Small intestine (tissue), 7 donors: ENCODE measurements around the gene SMARCD2. TPM values are rescaled to one million over a fixed set of nuclear protein-coding genes. Genes with fewer than 3 reads are reported as not detected.

ENCODE experiments used
- DNase-seq, 2 donors: peaks; one replicate each; pipeline versions ENCODE4 v3.0.0 to v3.0.0-alpha.2; 2013
- FAIRE-seq: peaks from 2 replicates; lab custom pipeline; 2012; peaks lifted over from hg19 to GRCh38; lab: Jason Lieb, UNC
- H3K27ac ChIP-seq, 3 donors: one replicate each; pipeline ENCODE4 v1.5.1; 2013; ENCODE audit warnings: low read length in 2 of 3, mild to moderate bottlenecking in 2 of 3, control low read depth in 1 of 3, inconsistent platforms in 1 of 3, low read depth in 1 of 3, moderate library complexity in 1 of 3
- H3K27me3 ChIP-seq, 3 donors: one replicate each; pipeline ENCODE4 v1.6.1; 2013; ENCODE audit warnings: low read length in 3 of 3, inconsistent platforms in 1 of 3; ENCODE audit not compliant: control insufficient read depth in 3 of 3, insufficient read depth in 3 of 3
- H3K36me3 ChIP-seq, 3 donors: one replicate each; pipeline ENCODE4 v1.6.1; 2013; ENCODE audit warnings: low read length in 3 of 3, inconsistent platforms in 1 of 3, low read depth in 1 of 3, mild to moderate bottlenecking in 1 of 3, moderate library complexity in 1 of 3; ENCODE audit not compliant: control insufficient read depth in 3 of 3, insufficient read depth in 2 of 3
- H3K4me1 ChIP-seq, 3 donors: one replicate each; pipeline ENCODE4 v1.6.1; 2013; ENCODE audit warnings: low read length in 2 of 3, inconsistent platforms in 1 of 3, low read depth in 1 of 3, mild to moderate bottlenecking in 1 of 3, moderate library complexity in 1 of 3; ENCODE audit not compliant: control insufficient read depth in 3 of 3, insufficient read depth in 2 of 3
- H3K4me3 ChIP-seq, 3 donors: one replicate each; pipeline ENCODE4 v1.5.1; 2013; ENCODE audit warnings: low read length in 3 of 3, control low read depth in 1 of 3, inconsistent platforms in 1 of 3, low read depth in 1 of 3, mild to moderate bottlenecking in 1 of 3, moderate library complexity in 1 of 3
- H3K9me3 ChIP-seq, 2 donors: one replicate each; pipeline ENCODE4 v1.6.1; 2013; ENCODE audit warnings: low read depth in 1 of 2, low read length in 1 of 2; ENCODE audit not compliant: control insufficient read depth in 2 of 2, insufficient read depth in 1 of 2
- WGBS, 3 donors: extraction: QIAGEN DNeasy Blood & Tissue Kit; methylation state at CpG; one replicate each; pipeline ENCODE4 v1.1.7; 2013; 5-methylcytosine and 5-hydroxymethylcytosine counted together
- polyA plus RNA-seq, 4 donors: library from polyadenylated mRNA; stranded (reverse) in 3 of 4; unstranded in 1 of 4; fragments of 200-250 nt in 3 of 4; fragments of 120-200 nt in 1 of 4; gene quantifications; one replicate each; pipeline versions ENCODE4 v1.2.1 to v1.2.3, GENCODE V29; 2013
- donor health status: healthy with polysubstance abuse.
- donor health status: control.
- donor health status: control.
- donor health status: Bipolar disorder and iron deficiency.
- donor health status: healthy.

SMARCD2 gene
- polyA plus RNA-seq, 4 donors, result 44.0 to 95.3 (median 60.8) TPM

DNA sequence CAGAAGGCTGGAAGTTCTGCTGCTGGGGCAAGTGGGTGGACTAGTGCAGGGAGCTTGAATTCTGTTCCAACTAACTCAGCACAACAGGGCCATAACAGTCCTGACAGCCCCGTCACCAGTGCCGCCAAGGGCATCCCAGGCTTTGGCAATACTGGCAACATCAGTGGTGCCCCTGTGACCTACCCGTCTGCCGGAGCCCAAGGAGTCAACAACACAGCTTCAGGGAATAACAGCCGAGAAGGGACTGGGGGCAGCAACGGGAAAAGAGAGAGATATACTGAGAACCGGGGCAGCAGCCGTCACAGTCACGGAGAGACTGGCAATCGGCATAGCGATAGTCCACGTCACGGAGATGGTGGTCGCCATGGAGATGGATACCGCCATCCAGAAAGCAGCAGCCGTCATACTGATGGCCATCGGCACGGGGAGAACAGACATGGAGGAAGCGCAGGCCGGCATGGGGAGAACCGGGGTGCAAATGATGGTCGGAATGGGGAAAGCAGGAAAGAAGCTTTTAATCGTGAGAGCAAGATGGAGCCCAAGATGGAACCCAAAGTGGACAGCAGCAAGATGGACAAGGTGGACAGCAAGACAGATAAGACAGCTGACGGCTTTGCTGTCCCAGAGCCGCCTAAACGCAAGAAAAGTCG, 24.6 kb downstream of the SMARCD2 start:
- Histone ChIP-seq H3K36me3 (peaks cover 45 to 75% (median 51%) of the 10 kb centered on the region in 3 donors), H3K27ac (no peak overlapping the region), H3K27me3 (no peaks in the 10 kb centered on the region), H3K9me3 (no peaks in the 10 kb centered on the region), H3K4me3 (no peak overlapping the region), H3K4me1 (peaks cover 0 to 6% (median 0%) of the 10 kb centered on the region in 3 donors)
- 95 to 97% (median 96%) methylated on average over 27 of the region's 27 CpGs for WGBS, 3 donors
- FAIRE-seq (no peak), DNase-seq (no peak)

DNA sequence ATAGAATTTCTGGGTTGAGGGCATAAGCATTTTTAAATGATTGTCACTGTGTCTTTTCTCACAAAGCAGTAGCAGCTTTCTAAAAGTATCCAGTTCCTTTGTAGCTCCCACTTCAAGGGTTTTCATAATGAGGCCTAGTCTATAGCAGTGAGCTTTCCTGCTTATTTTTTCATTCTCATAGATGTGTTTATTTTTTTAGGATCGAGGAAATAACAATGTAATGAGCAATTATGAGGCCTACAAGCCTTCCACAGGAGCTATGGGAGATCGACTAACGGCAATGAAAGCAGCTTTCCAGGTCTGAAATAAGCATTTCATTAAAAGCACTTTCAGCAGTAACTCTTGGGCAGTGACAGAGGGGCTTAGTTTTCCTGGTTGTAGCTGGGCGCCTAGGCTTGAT, 25.8 kb downstream of the SMARCD2 start:
- FAIRE-seq (no peak), DNase-seq (no peak)
- Histone ChIP-seq H3K27me3 (no peaks in the 10 kb centered on the region), H3K4me3 (no peak overlapping the region), H3K27ac (no peak overlapping the region), H3K36me3 (peaks cover 39 to 74% (median 55%) of the 10 kb centered on the region in 3 donors), H3K4me1 (peaks cover 0 to 6% (median 0%) of the 10 kb centered on the region in 3 donors), H3K9me3 (no peaks in the 10 kb centered on the region)
- WGBS, 3 donors, result 87 to 93% (median 89%) methylated on average over 4 of the region's 4 CpGs

DNA sequence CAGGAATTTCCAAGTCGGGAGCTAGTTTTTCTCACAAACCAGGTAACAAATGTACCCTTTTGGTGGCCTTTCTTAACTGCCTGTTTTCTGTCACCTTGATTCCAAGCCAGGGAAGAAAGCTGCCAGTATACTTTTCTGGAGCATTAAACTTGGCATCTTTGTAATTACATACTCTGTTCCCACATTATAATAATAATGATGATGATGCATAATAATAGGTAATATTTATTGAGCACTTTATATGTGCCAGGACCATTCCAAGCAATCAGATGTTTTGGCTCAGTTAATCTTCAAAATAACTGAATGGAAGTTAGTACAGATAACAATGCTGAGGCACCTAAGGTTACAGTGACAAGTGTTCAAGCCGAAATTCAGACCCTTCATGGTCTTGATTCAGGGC, 26.4 kb downstream of the SMARCD2 start:
- H3K9me3 ChIP-seq, result no peaks in the 10 kb centered on the region
- no peak overlapping the region for H3K27ac ChIP-seq
- peaks cover 35 to 68% (median 55%) of the 10 kb centered on the region in 3 donors for H3K36me3 ChIP-seq
- H3K27me3 ChIP-seq, result no peaks in the 10 kb centered on the region
- peaks cover 0 to 6% (median 0%) of the 10 kb centered on the region in 3 donors for H3K4me1 ChIP-seq
- no peak overlapping the region for H3K4me3 ChIP-seq
- WGBS, 3 donors, result 88 to 92% (median 90%) methylated on average over 2 of the region's 2 CpGs
- DNase-seq (no peak), FAIRE-seq (no peak)

DNA sequence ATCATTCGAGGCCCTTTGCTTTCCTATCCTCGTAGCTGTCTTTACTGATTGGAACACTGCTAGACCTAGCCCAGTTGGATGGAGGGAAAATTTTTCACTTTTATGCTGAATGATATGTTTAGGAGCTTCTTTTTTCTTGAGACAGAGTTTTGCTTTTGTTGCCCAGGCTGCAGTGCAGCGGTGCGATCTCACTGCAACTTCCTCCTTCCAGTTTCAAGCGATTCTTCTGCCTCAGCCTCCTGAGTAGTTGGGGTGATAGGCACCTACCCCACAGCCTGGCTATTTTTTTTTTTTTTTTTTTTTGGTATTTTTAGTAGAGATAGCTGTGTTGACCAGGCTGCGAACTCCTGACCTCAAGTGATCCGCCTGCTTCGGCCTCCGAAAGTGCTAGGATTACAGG, 32.5 kb downstream of the SMARCD2 start:
- no peak overlapping the region for H3K4me3 ChIP-seq
- 92 to 94% (median 94%) methylated on average over 9 of the region's 9 CpGs for WGBS, 3 donors
- DNase-seq, result no peak
- H3K4me1 ChIP-seq, result no peaks in the 10 kb centered on the region
- H3K27ac ChIP-seq, result no peak overlapping the region
- H3K27me3 ChIP-seq, result no peaks in the 10 kb centered on the region
- H3K36me3 ChIP-seq, result peaks cover 19 to 45% (median 45%) of the 10 kb centered on the region in 3 donors
- H3K9me3 ChIP-seq, result no peaks in the 10 kb centered on the region
- FAIRE-seq, result no peak

DNA sequence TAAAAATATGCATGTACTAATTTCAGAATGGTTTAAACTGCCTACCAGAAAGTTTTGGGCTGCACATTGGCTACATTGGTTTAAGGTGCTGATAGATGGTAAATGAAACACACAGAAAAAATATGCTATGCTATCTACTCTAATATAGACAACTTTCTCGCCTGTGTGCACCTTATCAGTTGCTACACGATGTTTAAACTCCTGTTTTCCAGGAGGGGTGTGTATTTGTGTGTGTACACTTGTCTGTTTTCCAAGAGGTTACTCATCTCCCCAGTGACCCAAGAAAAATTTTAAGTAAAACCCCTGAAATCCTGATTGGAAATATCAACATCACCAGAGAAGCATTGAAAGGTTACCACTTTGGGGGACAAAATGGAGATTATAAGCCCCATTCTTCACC, 36.9 kb downstream of the SMARCD2 start:
- peaks cover 21 to 43% (median 38%) of the 10 kb centered on the region in 3 donors for H3K36me3 ChIP-seq

DNA sequence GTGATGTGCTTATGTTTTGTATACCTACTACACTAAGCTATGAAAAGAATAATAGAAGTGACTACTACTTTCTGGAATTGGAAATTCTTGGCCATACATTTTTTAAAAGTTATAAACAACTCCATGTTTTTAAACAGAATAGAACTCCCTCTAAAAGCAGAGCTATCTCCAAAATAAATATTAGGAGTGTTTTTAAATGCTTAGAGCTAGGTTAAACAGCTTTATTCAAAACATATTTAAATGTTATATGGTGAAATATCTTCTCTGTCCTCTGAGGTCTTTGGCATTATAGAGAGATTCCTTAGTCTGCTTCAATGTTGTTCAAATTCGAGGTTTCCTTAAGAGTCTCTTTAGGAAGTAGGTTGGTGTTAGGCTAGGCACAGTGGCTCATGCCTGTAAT, 38.2 kb downstream of the SMARCD2 start:
- Histone ChIP-seq H3K4me1 (no peaks in the 10 kb centered on the region), H3K27ac (no peak overlapping the region), H3K36me3 (peaks cover 20 to 39% (median 38%) of the 10 kb centered on the region in 3 donors), H3K27me3 (no peaks in the 10 kb centered on the region), H3K4me3 (no peak overlapping the region), H3K9me3 (no peaks in the 10 kb centered on the region)
- DNase-seq, result no peak
- no peak for FAIRE-seq
- 89 to 100% (median 92%) methylated on average over 1 of the region's 1 CpG for WGBS, 3 donors

More for the DNA sequence above, 36.9 kb downstream of the SMARCD2 start:
- Histone ChIP-seq H3K27ac (no peak overlapping the region), H3K9me3 (no peaks in the 10 kb centered on the region), H3K27me3 (no peaks in the 10 kb centered on the region), H3K4me1 (no peaks in the 10 kb centered on the region), H3K4me3 (no peak overlapping the region)
- FAIRE-seq (no peak), DNase-seq (no peak)
- whole genome bisulfite sequencing, 3 donors, result 62 to 79% (median 70%) methylated on average over 2 of the region's 2 CpGs

DNA sequence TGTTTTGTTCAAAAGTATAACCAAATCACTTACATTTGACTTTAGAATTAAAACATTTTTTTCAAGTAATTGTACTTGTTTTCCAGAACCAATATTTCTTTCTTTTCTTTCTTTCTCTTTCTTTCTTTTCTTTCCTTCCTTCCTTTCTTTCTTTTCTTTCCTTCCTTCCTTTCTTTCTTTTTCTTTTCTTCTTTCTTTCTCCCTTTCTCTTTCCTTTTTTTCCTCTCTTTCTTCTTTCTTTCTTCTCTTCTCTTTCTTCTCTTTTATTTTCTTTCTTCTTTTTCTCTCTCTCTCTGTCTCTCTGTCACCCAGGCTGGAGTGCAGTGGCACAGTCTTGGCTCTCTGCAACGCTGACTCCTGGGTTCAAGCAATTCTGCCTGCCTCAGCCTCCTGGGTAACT, 41.7 kb downstream of the SMARCD2 start:
- Histone ChIP-seq H3K9me3 (no peaks in the 10 kb centered on the region), H3K27ac (no peak overlapping the region), H3K4me3 (no peak overlapping the region), H3K27me3 (no peaks in the 10 kb centered on the region), H3K4me1 (no peaks in the 10 kb centered on the region), H3K36me3 (peaks cover 11 to 41% (median 37%) of the 10 kb centered on the region in 3 donors)
- 93 to 100% (median 98%) methylated on average over 1 of the region's 1 CpG for WGBS, 3 donors
- DNase-seq (no peak), FAIRE-seq (no peak)

DNA sequence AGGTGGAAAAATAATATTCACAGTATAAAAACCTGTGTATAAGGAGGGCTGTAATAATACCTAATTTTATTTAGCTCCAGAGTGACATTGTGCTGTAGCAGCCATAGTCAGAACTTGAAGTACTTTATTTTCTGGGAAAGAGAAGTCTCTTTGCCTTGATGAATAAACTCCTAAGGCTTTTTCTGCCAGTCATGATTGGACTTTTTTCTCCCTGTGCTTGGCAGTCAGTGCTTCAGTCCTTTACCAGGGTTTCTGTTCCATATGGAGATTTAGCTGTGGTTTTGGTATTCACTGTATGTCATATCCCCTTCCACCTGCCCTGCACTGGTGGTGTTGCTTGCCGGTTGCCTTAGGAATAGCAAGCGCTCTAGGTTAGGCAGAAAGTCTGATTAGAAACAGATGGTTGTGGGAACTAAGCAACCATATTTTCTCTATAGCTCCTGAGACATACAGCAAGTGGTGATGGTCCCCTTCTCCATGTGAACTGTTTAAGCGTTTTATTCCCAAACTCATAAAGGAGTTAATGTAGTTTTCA, 43.8 kb downstream of the SMARCD2 start:
- no peak overlapping the region for H3K27ac ChIP-seq
- no peak overlapping the region for H3K4me3 ChIP-seq
- WGBS, 3 donors, result 91 to 96% (median 96%) methylated on average over 3 of the region's 3 CpGs
- DNase-seq (no peak), FAIRE-seq (no peak)
- H3K27me3 ChIP-seq, result no peaks in the 10 kb centered on the region
- H3K9me3 ChIP-seq, result no peaks in the 10 kb centered on the region
- H3K36me3 ChIP-seq, result peaks cover 11 to 47% (median 44%) of the 10 kb centered on the region in 3 donors
- H3K4me1 ChIP-seq, result no peaks in the 10 kb centered on the region
